ENCODE data around the gene CPTP. TPM values are rescaled to one million over a fixed set of nuclear protein-coding genes. Genes with fewer than 3 reads are reported as not detected.

The CPTP gene
- total and polyA plus RNA-seq, 2 of the 13 experiments (the other 11 are each of a cell fraction or from before 2014, with no cell fraction given) = 5.5 to 9.3 TPM

- TF ChIP-seq MAX (IDR thresholded peaks at IDR 0.05) (peak; percentile 33; the same call in 1 of the 2 replicates), ZNF775 (CRISPR knock-in tag; IDR thresholded peaks at IDR 0.05; ENCODE audit: borderline replicate concordance) (no peak), NFE2L1 (CRISPR knock-in tag; IDR thresholded peaks at IDR 0.05; ENCODE audit: borderline replicate concordance) (peak; percentile 21; the same call in 1 of the 2 replicates), ZSCAN29 (CRISPR knock-in tag; conservative IDR thresholded peaks at IDR 0.05) (0 out of 2 replicates have a peak, but pooled peaks have one; percentile 64), FIP1L1 (IDR thresholded peaks at IDR 0.05; ENCODE audit: borderline replicate concordance, insufficient read depth, low read depth, low read length) (no peak), TARDBP (CRISPR knock-in tag; IDR thresholded peaks at IDR 0.05) (peak; percentile 70), SOX13 (IDR thresholded peaks at IDR 0.05) (peak; percentile 84), SOX13 (CRISPR knock-in tag; conservative IDR thresholded peaks at IDR 0.05 in 1 of 2, IDR thresholded peaks at IDR 0.05 in 1 of 2) (peak in 1 of 2 experiments; percentile 98; a peak in 2 of 4 replicates), SP5 (CRISPR knock-in tag; IDR thresholded peaks at IDR 0.05; ENCODE audit: borderline replicate concordance, low read depth) (peak; percentile 89), TP53 (CRISPR knock-in tag; conservative IDR thresholded peaks at IDR 0.05) (no peak), REXO4 (CRISPR knock-in tag; IDR thresholded peaks at IDR 0.05; ENCODE audit: borderline replicate concordance) (no peak), CBX5 (CRISPR knock-in tag; IDR thresholded peaks at IDR 0.05; ENCODE audit: borderline replicate concordance) (no peak), CREBL2 (CRISPR knock-in tag; IDR thresholded peaks at IDR 0.05; ENCODE audit: borderline replicate concordance) (peak; percentile 48; the same call in 1 of the 2 replicates), ZNF232 (CRISPR knock-in tag; IDR thresholded peaks at IDR 0.05; ENCODE audit: borderline replicate concordance) (no peak), RNF2 (conservative IDR thresholded peaks at IDR 0.05; ENCODE audit: low read depth) (no peak), ZNF598 (CRISPR knock-in tag; IDR thresholded peaks at IDR 0.05; ENCODE audit: borderline replicate concordance) (0 out of 2 replicates have a peak, but pooled peaks have one; percentile 26)
- TF ChIP-seq, protein P1, sequence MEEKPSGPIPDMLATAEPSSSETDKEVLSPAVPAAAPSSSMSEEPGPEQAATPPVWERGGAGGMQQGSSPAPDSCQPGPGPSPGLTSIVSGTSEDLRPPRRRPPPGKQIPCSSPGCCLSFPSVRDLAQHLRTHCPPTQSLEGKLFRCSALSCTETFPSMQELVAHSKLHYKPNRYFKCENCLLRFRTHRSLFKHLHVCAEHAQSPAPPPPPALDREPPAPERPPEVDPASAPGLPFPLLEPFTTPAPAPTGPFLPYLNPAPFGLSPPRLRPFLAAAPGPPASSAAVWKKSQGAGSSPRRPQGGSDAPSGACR (CRISPR knock-in tag; IDR thresholded peaks at IDR 0.05) = no peak
- TF ChIP-seq, protein P2, sequence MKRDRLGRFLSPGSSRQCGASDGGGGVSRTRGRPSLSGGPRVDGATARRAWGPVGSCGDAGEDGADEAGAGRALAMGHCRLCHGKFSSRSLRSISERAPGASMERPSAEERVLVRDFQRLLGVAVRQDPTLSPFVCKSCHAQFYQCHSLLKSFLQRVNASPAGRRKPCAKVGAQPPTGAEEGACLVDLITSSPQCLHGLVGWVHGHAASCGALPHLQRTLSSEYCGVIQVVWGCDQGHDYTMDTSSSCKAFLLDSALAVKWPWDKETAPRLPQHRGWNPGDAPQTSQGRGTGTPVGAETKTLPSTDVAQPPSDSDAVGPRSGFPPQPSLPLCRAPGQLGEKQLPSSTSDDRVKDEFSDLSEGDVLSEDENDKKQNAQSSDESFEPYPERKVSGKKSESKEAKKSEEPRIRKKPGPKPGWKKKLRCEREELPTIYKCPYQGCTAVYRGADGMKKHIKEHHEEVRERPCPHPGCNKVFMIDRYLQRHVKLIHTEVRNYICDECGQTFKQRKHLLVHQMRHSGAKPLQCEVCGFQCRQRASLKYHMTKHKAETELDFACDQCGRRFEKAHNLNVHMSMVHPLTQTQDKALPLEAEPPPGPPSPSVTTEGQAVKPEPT (CRISPR knock-in tag; IDR thresholded peaks at IDR 0.05; ENCODE audit: low read depth) = no peak
- TF ChIP-seq, protein P3, sequence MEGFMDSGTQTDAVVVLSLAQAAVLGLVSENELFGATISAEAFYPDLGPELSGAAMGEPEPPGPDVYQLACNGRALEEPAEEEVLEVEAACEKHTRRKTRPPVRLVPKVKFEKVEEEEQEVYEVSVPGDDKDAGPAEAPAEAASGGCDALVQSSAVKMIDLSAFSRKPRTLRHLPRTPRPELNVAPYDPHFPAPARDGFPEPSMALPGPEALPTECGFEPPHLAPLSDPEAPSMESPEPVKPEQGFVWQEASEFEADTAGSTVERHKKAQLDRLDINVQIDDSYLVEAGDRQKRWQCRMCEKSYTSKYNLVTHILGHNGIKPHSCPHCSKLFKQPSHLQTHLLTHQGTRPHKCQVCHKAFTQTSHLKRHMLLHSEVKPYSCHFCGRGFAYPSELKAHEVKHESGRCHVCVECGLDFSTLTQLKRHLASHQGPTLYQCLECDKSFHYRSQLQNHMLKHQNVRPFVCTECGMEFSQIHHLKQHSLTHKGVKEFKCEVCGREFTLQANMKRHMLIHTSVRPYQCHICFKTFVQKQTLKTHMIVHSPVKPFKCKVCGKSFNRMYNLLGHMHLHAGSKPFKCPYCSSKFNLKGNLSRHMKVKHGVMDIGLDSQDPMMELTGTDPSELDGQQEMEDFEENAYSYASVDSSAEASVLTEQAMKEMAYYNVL (CRISPR knock-in tag; IDR thresholded peaks at IDR 0.05; ENCODE audit: borderline replicate concordance) = peak; percentile 52; the same call in 1 of the 2 replicates
These were observed 35.3 kb downstream of the CPTP start (continued) for GRCh38 chr1:1359664-1360468.
